ENCODE results near the gene ATP10B. TPM values are rescaled to one million over a fixed set of nuclear protein-coding genes. Genes with fewer than 3 reads are reported as not detected.

Gene ATP10B
- total RNA-seq, 2 experiments from 2014 or later: not detected

- no TSS peak for BruUV-seq (replicated peaks)
- Histone ChIP-seq H3K9me2 (ENCODE audit: insufficient read depth, low read length) (no peaks in the 10 kb centered on the region), H4K20me1 (ENCODE audit: insufficient read depth, low read length) (no peaks in the 10 kb centered on the region), H3K4me1 (ENCODE audit: insufficient read depth, low read length, poor library complexity, severe bottlenecking) (no peaks in the 10 kb centered on the region), H3K9me3 (ENCODE audit: low read length) (no peaks in the 10 kb centered on the region), H3K79me2 (ENCODE audit: insufficient read depth, low read depth, low read length) (no peaks in the 10 kb centered on the region), H3K4me3 (ENCODE audit: low read depth, low read length, poor library complexity, severe bottlenecking) (no peak overlapping the region), H3K4me2 (ENCODE audit: low read length) (no peak overlapping the region), H2AFZ (ENCODE audit: low read length) (no peak overlapping the region), H3K36me3 (ENCODE audit: insufficient read depth, low read length) (no peaks in the 10 kb centered on the region), H3K27ac (ENCODE audit: low read depth, low read length, poor library complexity, severe bottlenecking) (no peak overlapping the region)
- no peak for DNase-seq (ENCODE audit: low spot score)
- intact Hi-C loops (cut with micrococcal nuclease; ENCODE audit: unreplicated experiment): no loop called here
- CTCF ChIA-PET (ENCODE audit: unreplicated experiment): no interaction called here
- TF ChIP-seq EZH2phosphoT487 (IDR thresholded peaks at IDR 0.05; ENCODE audit: borderline replicate concordance, low read depth, low read length) (no peak), CTCF (conservative IDR thresholded peaks at IDR 0.05; ENCODE audit: low read length) (no peak)
- POLR2A ChIA-PET: interaction anchor here (0.6 kb wide), 1 partner anchor 8 kb away, joined by 3 read pairs; no protein-coding TSS in a partner anchor
Measured at GRCh38 chr5:160640406-160640805, 211.6 kb downstream of the ATP10B start.

- no TSS peak for BruUV-seq (replicated peaks)
- H4K20me1 ChIP-seq (ENCODE audit: insufficient read depth, low read length): no peaks in the 10 kb centered on the region
- H3K4me2 ChIP-seq (ENCODE audit: low read length): no peak overlapping the region
- no peak for DNase-seq (ENCODE audit: low spot score)
- H3K27ac ChIP-seq (ENCODE audit: low read depth, low read length, poor library complexity, severe bottlenecking): no peak overlapping the region
- ChIA-PET CTCF (ENCODE audit: unreplicated experiment) (no interaction called here), POLR2A (no interaction called here)
- H3K9me2 ChIP-seq (ENCODE audit: insufficient read depth, low read length): no peaks in the 10 kb centered on the region
- intact Hi-C loops (cut with micrococcal nuclease; ENCODE audit: unreplicated experiment): no loop called here
- no peaks in the 10 kb centered on the region for H3K79me2 ChIP-seq (ENCODE audit: insufficient read depth, low read depth, low read length)
- no peak for TF ChIP-seq CTCF (conservative IDR thresholded peaks at IDR 0.05; ENCODE audit: low read length)
- no peak for TF ChIP-seq EZH2phosphoT487 (IDR thresholded peaks at IDR 0.05; ENCODE audit: borderline replicate concordance, low read depth, low read length)
- no peak overlapping the region for H3K4me3 ChIP-seq (ENCODE audit: low read depth, low read length, poor library complexity, severe bottlenecking)
- no peaks in the 10 kb centered on the region for H3K36me3 ChIP-seq (ENCODE audit: insufficient read depth, low read length)
- H3K4me1 ChIP-seq (ENCODE audit: insufficient read depth, low read length, poor library complexity, severe bottlenecking): no peaks in the 10 kb centered on the region
- no peak overlapping the region for H2AFZ ChIP-seq (ENCODE audit: low read length)
- no peaks in the 10 kb centered on the region for H3K9me3 ChIP-seq (ENCODE audit: low read length)
Measured at GRCh38 chr5:160638161-160638742, 213.8 kb downstream of the ATP10B start.

- no TSS peak for BruUV-seq (replicated peaks)
- Histone ChIP-seq H3K4me2 (ENCODE audit: low read length) (no peak overlapping the region), H2AFZ (ENCODE audit: low read length) (no peak overlapping the region), H3K36me3 (ENCODE audit: insufficient read depth, low read length) (no peaks in the 10 kb centered on the region), H4K20me1 (ENCODE audit: insufficient read depth, low read length) (no peaks in the 10 kb centered on the region), H3K4me3 (ENCODE audit: low read depth, low read length, poor library complexity, severe bottlenecking) (no peak overlapping the region), H3K9me3 (ENCODE audit: low read length) (no peaks in the 10 kb centered on the region), H3K79me2 (ENCODE audit: insufficient read depth, low read depth, low read length) (no peaks in the 10 kb centered on the region), H3K9me2 (ENCODE audit: insufficient read depth, low read length) (no peaks in the 10 kb centered on the region), H3K27ac (ENCODE audit: low read depth, low read length, poor library complexity, severe bottlenecking) (no peak overlapping the region), H3K4me1 (ENCODE audit: insufficient read depth, low read length, poor library complexity, severe bottlenecking) (no peaks in the 10 kb centered on the region)
- DNase-seq (ENCODE audit: low spot score): no peak
- intact Hi-C loops (cut with micrococcal nuclease; ENCODE audit: unreplicated experiment): no loop called here
- POLR2A ChIA-PET: interaction anchor here (0.6 kb wide), 1 partner anchor 1330 kb away, joined by 3 read pairs; no protein-coding TSS in a partner anchor
- CTCF ChIA-PET (ENCODE audit: unreplicated experiment): no interaction called here
- TF ChIP-seq CTCF (conservative IDR thresholded peaks at IDR 0.05; ENCODE audit: low read length) (no peak), EZH2phosphoT487 (IDR thresholded peaks at IDR 0.05; ENCODE audit: borderline replicate concordance, low read depth, low read length) (no peak)
Measured at GRCh38 chr5:160637357-160638090, 214.5 kb downstream of the ATP10B start.
